HEK293 (cell line): Measurements from ENCODE around the gene TTC7B.

Experiments
- CTCF ChIA-PET: fragments of 350-600 bp; formaldehyde crosslinking; extraction: SDS; loops from one replicate; lab custom pipeline; 2021; ENCODE audit warnings: antibody characterized with exemption; lab: Yijun Ruan, JAX
- POLR2A ChIA-PET: fragments of 300-600 bp; formaldehyde crosslinking; extraction: SDS; loops from one replicate; lab custom pipeline; 2020; ENCODE audit warnings: antibody characterized with exemption, inconsistent platforms; lab: Yijun Ruan, JAX
- H3K27ac ChIP-seq: fragments of 200-500 bp; sonication (Bioruptor generic); 2 replicates; pipeline ENCODE4 v1.5.1; 2014; ENCODE audit warnings: low read depth, low read length, control low read depth, inconsistent platforms; ENCODE audit errors: extremely low read depth
- H3K36me3 ChIP-seq, 2 experiments: fragments of 200-500 bp in 1 of 2; sonication (Bioruptor generic) in 1 of 2; 1 replicate in 1 of 2; 2 replicates in 1 of 2; pipeline ENCODE4 v1.5.1; 2014 to 2017; ENCODE audit warnings: inconsistent platforms in 2 of 2, low read length in 2 of 2; ENCODE audit not compliant: control insufficient read depth in 2 of 2, insufficient read depth in 1 of 2
- H3K4me1 ChIP-seq: fragments of 200-500 bp; sonication (Bioruptor generic); 2 replicates; pipeline ENCODE4 v1.5.1; 2014; ENCODE audit warnings: mild to moderate bottlenecking, low read length, inconsistent platforms; ENCODE audit not compliant: control insufficient read depth, insufficient read depth
- H3K4me3 ChIP-seq: 2 replicates; pipeline ENCODE4 v1.5.1; 2011; ENCODE audit warnings: low read depth, mild to moderate bottlenecking, control low read depth, low read length, moderate library complexity
- H3K9me3 ChIP-seq: fragments of 200-500 bp; sonication (Bioruptor generic); 2 replicates; pipeline ENCODE4 v1.5.1; 2014; ENCODE audit warnings: low read depth, low read length, inconsistent platforms; ENCODE audit not compliant: control insufficient read depth, insufficient read depth
- GFI1B ChIP-seq: fragments of 450-650 bp; formaldehyde crosslinking; IDR thresholded peaks from 2 replicates; pipeline ENCODE4 v1.5.1; 2016; ENCODE audit warnings: missing biosample characterization, missing genetic modification characterization
- GLIS2 ChIP-seq: fragments of 450-650 bp; formaldehyde crosslinking; IDR thresholded peaks from 2 replicates; pipeline ENCODE4 v1.5.1; 2016; ENCODE audit warnings: missing biosample characterization, missing genetic modification characterization
- HOXD13 ChIP-seq: sonication (generic); formaldehyde crosslinking; IDR thresholded peaks from 2 replicates; pipeline ENCODE4 v1.8.0; 2022; ENCODE audit warnings: missing genetic modification reagents, borderline replicate concordance
- MEIS1 ChIP-seq: sonication (generic); formaldehyde crosslinking; IDR thresholded peaks from 2 replicates; pipeline ENCODE4 v1.8.1; 2022; ENCODE audit warnings: missing genetic modification reagents, mild to moderate bottlenecking, borderline replicate concordance
- TSHZ1 ChIP-seq: fragments of 450-650 bp; formaldehyde crosslinking; IDR thresholded peaks from 2 replicates; pipeline ENCODE4 v1.5.1; 2016; ENCODE audit warnings: missing biosample characterization, missing genetic modification characterization, borderline replicate concordance
- ZNF133 ChIP-seq: fragments of 450-650 bp; formaldehyde crosslinking; IDR thresholded peaks from 2 replicates; pipeline ENCODE4 v1.5.1; 2016; ENCODE audit warnings: missing biosample characterization, missing genetic modification characterization
- ZNF274 ChIP-seq, 2 experiments: fragments of 200-500 bp in 1 of 2; fragments of 450-650 bp in 1 of 2; sonication (Bioruptor generic) in 1 of 2; formaldehyde crosslinking in 1 of 2; IDR thresholded peaks; 2 replicates each; pipeline versions ENCODE4 v1.5.1 to v1.6.1; 2014 to 2016; ENCODE audit warnings: borderline replicate concordance in 1 of 2, inconsistent platforms in 1 of 2, low read length in 1 of 2, missing biosample characterization in 1 of 2, missing genetic modification characterization in 1 of 2
- ZNF292 ChIP-seq: fragments of 450-650 bp; formaldehyde crosslinking; IDR thresholded peaks from 2 replicates; pipeline ENCODE4 v1.5.1; 2016; ENCODE audit warnings: low read depth, missing biosample characterization, missing genetic modification characterization, borderline replicate concordance
- ZNF341 ChIP-seq: fragments of 450-650 bp; formaldehyde crosslinking; IDR thresholded peaks from 2 replicates; pipeline ENCODE4; 2016; ENCODE audit warnings: low read depth, missing biosample characterization, missing genetic modification characterization
- ZNF366 ChIP-seq: fragments of 450-650 bp; formaldehyde crosslinking; conservative IDR thresholded peaks from 2 replicates; pipeline ENCODE4 v1.5.1; 2016; ENCODE audit warnings: missing biosample characterization, missing genetic modification characterization
- ZNF660 ChIP-seq: fragments of 450-650 bp; IDR thresholded peaks from 2 replicates; pipeline ENCODE4 v1.5.1; 2018; ENCODE audit warnings: missing biosample characterization, mild to moderate bottlenecking, missing genetic modification characterization
- TF ChIP-seq, protein P1 (sequence below): fragments of 450-650 bp; formaldehyde crosslinking; IDR thresholded peaks from 2 replicates; pipeline ENCODE4 v1.5.1; 2016; ENCODE audit warnings: missing biosample characterization, missing genetic modification characterization
- TF ChIP-seq, protein P2 (sequence below): fragments of 450-650 bp; formaldehyde crosslinking; IDR thresholded peaks from 2 replicates; pipeline ENCODE4 v1.5.1; 2016; ENCODE audit warnings: missing biosample characterization, missing genetic modification characterization
- TF ChIP-seq, protein P3 (sequence below): fragments of 450-650 bp; formaldehyde crosslinking; IDR thresholded peaks from 2 replicates; pipeline ENCODE4 v1.5.1; 2017; ENCODE audit warnings: missing biosample characterization, missing genetic modification characterization
- TF ChIP-seq, protein P4 (sequence below): fragments of 450-650 bp; formaldehyde crosslinking; IDR thresholded peaks from 2 replicates; pipeline ENCODE4 v1.5.1; 2016; ENCODE audit warnings: missing biosample characterization, missing genetic modification characterization

The TTC7B gene

GRCh38 chr14:90830931-90831701 is 14.9 kb upstream of the TTC7B start (continued):
- TF ChIP-seq TSHZ1, result no peak
- no peak for TF ChIP-seq HOXD13 (CRISPR knock-in tag)
- TF ChIP-seq ZNF341 (tag by site-specific recombination), result no peak
- TF ChIP-seq ZNF133 (tag by site-specific recombination), result no peak

GRCh38 chr14:90829677-90830076 is 13.4 kb upstream of the TTC7B start:
- Histone ChIP-seq H3K27ac (no peak overlapping the region), H3K9me3 (no peaks in the 10 kb centered on the region), H3K4me3 (no peak overlapping the region), H3K4me1 (peaks cover 5% of the 10 kb centered on the region), H3K36me3 (no peaks in the 10 kb centered on the region)
- POLR2A ChIA-PET, result no interaction called here
- CTCF ChIA-PET, result no interaction called here
- TF ChIP-seq, protein P1, sequence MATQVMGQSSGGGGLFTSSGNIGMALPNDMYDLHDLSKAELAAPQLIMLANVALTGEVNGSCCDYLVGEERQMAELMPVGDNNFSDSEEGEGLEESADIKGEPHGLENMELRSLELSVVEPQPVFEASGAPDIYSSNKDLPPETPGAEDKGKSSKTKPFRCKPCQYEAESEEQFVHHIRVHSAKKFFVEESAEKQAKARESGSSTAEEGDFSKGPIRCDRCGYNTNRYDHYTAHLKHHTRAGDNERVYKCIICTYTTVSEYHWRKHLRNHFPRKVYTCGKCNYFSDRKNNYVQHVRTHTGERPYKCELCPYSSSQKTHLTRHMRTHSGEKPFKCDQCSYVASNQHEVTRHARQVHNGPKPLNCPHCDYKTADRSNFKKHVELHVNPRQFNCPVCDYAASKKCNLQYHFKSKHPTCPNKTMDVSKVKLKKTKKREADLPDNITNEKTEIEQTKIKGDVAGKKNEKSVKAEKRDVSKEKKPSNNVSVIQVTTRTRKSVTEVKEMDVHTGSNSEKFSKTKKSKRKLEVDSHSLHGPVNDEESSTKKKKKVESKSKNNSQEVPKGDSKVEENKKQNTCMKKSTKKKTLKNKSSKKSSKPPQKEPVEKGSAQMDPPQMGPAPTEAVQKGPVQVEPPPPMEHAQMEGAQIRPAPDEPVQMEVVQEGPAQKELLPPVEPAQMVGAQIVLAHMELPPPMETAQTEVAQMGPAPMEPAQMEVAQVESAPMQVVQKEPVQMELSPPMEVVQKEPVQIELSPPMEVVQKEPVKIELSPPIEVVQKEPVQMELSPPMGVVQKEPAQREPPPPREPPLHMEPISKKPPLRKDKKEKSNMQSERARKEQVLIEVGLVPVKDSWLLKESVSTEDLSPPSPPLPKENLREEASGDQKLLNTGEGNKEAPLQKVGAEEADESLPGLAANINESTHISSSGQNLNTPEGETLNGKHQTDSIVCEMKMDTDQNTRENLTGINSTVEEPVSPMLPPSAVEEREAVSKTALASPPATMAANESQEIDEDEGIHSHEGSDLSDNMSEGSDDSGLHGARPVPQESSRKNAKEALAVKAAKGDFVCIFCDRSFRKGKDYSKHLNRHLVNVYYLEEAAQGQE (tag by site-specific recombination), result no peak
- no peak for TF ChIP-seq ZNF274 (IDR thresholded peaks at IDR 0.05; ENCODE audit: low read length)
- no peak for TF ChIP-seq ZNF274 (tag by site-specific recombination; IDR thresholded peaks at IDR 0.05; ENCODE audit: borderline replicate concordance)
- TF ChIP-seq, protein P2, sequence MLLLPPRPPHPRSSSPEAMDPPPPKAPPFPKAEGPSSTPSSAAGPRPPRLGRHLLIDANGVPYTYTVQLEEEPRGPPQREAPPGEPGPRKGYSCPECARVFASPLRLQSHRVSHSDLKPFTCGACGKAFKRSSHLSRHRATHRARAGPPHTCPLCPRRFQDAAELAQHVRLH (tag by site-specific recombination), result no peak
- peak; percentile 13; the same call in 1 of the 2 replicates for TF ChIP-seq ZNF366 (tag by site-specific recombination)

- Histone ChIP-seq H3K4me1 (peaks cover 5% of the 10 kb centered on the region), H3K27ac (no peak overlapping the region), H3K4me3 (no peak overlapping the region), H3K36me3 (no peaks in the 10 kb centered on the region), H3K9me3 (no peaks in the 10 kb centered on the region)
- ChIA-PET POLR2A (no interaction called here), CTCF (interaction anchor here (0.6 kb wide), 2 partner anchors 165 to 334 kb away, joined by 3 to 5 read pairs; no protein-coding TSS in a partner anchor)
- TF ChIP-seq, protein P3, sequence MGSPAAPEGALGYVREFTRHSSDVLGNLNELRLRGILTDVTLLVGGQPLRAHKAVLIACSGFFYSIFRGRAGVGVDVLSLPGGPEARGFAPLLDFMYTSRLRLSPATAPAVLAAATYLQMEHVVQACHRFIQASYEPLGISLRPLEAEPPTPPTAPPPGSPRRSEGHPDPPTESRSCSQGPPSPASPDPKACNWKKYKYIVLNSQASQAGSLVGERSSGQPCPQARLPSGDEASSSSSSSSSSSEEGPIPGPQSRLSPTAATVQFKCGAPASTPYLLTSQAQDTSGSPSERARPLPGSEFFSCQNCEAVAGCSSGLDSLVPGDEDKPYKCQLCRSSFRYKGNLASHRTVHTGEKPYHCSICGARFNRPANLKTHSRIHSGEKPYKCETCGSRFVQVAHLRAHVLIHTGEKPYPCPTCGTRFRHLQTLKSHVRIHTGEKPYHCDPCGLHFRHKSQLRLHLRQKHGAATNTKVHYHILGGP, result no peak
- TF ChIP-seq ZNF660 (tag by site-specific recombination), result no peak
- no peak for TF ChIP-seq GLIS2
- no peak for TF ChIP-seq MEIS1
- TF ChIP-seq ZNF292, result no peak
- TF ChIP-seq, protein P4, sequence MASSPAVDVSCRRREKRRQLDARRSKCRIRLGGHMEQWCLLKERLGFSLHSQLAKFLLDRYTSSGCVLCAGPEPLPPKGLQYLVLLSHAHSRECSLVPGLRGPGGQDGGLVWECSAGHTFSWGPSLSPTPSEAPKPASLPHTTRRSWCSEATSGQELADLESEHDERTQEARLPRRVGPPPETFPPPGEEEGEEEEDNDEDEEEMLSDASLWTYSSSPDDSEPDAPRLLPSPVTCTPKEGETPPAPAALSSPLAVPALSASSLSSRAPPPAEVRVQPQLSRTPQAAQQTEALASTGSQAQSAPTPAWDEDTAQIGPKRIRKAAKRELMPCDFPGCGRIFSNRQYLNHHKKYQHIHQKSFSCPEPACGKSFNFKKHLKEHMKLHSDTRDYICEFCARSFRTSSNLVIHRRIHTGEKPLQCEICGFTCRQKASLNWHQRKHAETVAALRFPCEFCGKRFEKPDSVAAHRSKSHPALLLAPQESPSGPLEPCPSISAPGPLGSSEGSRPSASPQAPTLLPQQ (tag by site-specific recombination), result no peak
- TF ChIP-seq GFI1B (tag by site-specific recombination), result no peak
Measured at GRCh38 chr14:90828642-90829487, 12.6 kb upstream of the TTC7B start.
